B cell (primary cell): ENCODE results near the gene SAMD5. TPM values are rescaled to one million over a fixed set of nuclear protein-coding genes. Genes with fewer than 3 reads are reported as not detected.

Experiments used
- ATAC-seq: fragments of 200-7000 bp; cut with Tn5 transposase; one replicate; pipeline ENCODE4 v1.10.0; 2021; ENCODE audit warnings: low read depth, mild to moderate bottlenecking, moderate number of reproducible peaks, moderate library complexity
- CTCF ChIA-PET: fragments of 350-600 bp; sonication (Branson Sonifier 250); formaldehyde crosslinking; loops from one replicate; lab custom pipeline; 2021; ENCODE audit warnings: antibody characterized with exemption, inconsistent platforms; lab: Charles Lee
- POLR2A ChIA-PET: fragments of 350-600 bp; sonication (Branson Sonifier 250); formaldehyde crosslinking; loops from one replicate; lab custom pipeline; 2021; ENCODE audit warnings: antibody characterized with exemption; lab: Charles Lee
- DNase-seq: peaks from one replicate; pipeline ENCODE4 v3.0.0; 2013
- H2AFZ ChIP-seq: 2 replicates; pipeline ENCODE4 v1.6.1; 2012; ENCODE audit warnings: mild to moderate bottlenecking, low read depth, low read length; ENCODE audit not compliant: insufficient read depth, poor library complexity, severe bottlenecking
- H3K27ac ChIP-seq, 2 donors: 1 replicate in 1 of 2; 2 replicates in 1 of 2; pipeline ENCODE4 v1.5.1; 2012 to 2013; ENCODE audit warnings: low read length in 2 of 2, mild to moderate bottlenecking in 2 of 2, moderate library complexity in 1 of 2
- H3K27me3 ChIP-seq, 4 experiments: fragments of 200-600 bp in 1 of 4; sonication (generic) in 1 of 4; replicated peaks in 1 of 4; 1 replicate in 2 of 4; 2 replicates in 2 of 4; pipeline versions ENCODE4 v1.6.1 to v1.7.0; 2013 to 2016; ENCODE audit warnings: low read length in 3 of 4, mild to moderate bottlenecking in 2 of 4, mixed read lengths in 1 of 4, moderate library complexity in 1 of 4; ENCODE audit not compliant: insufficient read depth in 4 of 4, control insufficient read depth in 3 of 4; ENCODE audit errors: control extremely low read depth in 1 of 4
- H3K36me3 ChIP-seq, 2 experiments: replicated peaks in 1 of 2; 1 replicate in 1 of 2; 2 replicates in 1 of 2; pipeline versions ENCODE4 v1.6.1 to v1.7.1; 2013; ENCODE audit warnings: low read length in 1 of 2; ENCODE audit not compliant: insufficient read depth in 2 of 2, control insufficient read depth in 1 of 2; ENCODE audit errors: control extremely low read depth in 1 of 2, extremely low read depth in 1 of 2
- H3K4me1 ChIP-seq, 2 donors: fragments of 200-600 bp in 1 of 2; sonication (generic) in 1 of 2; 1 replicate in 1 of 2; 2 replicates in 1 of 2; pipeline versions ENCODE4 v1.5.1 to v1.6.1; 2013 to 2017; ENCODE audit warnings: low read length in 2 of 2; ENCODE audit not compliant: control insufficient read depth in 2 of 2, insufficient read depth in 2 of 2
- H3K4me2 ChIP-seq: replicated peaks from 2 replicates; pipeline ENCODE3; 2012; ENCODE audit warnings: mild to moderate bottlenecking, low read depth, low read length; ENCODE audit not compliant: poor library complexity, severe bottlenecking
- H3K4me3 ChIP-seq, 5 experiments: fragments of 200-600 bp in 1 of 5; sonication (generic) in 1 of 5; 1 replicate in 3 of 5; 2 replicates in 2 of 5; pipeline versions ENCODE4 v1.5.1 to v1.7.0; 2011 to 2016; ENCODE audit warnings: low read length in 4 of 5, mild to moderate bottlenecking in 4 of 5, low read depth in 2 of 5, control low read depth in 1 of 5, moderate library complexity in 1 of 5; ENCODE audit not compliant: insufficient read depth in 1 of 5; ENCODE audit errors: control extremely low read depth in 1 of 5, extremely low read depth in 1 of 5
- H3K79me2 ChIP-seq: fragments of 200-600 bp; sonication (generic); one replicate; pipeline ENCODE4 v1.6.0; 2016; ENCODE audit warnings: low read length; ENCODE audit not compliant: control insufficient read depth, insufficient read depth
- H3K9ac ChIP-seq: fragments of 200-600 bp; sonication (generic); 2 replicates; pipeline ENCODE4 v1.6.1; 2017; ENCODE audit warnings: mild to moderate bottlenecking, low read length, moderate library complexity
- H3K9me3 ChIP-seq, 3 donors: one replicate each; pipeline versions ENCODE4 v1.6.1 to v1.7.1; 2013; ENCODE audit warnings: low read length in 2 of 3; ENCODE audit not compliant: control insufficient read depth in 2 of 3, insufficient read depth in 1 of 3; ENCODE audit errors: control extremely low read depth in 1 of 3
- H4K20me1 ChIP-seq: 2 replicates; pipeline ENCODE4 v1.6.0; 2012; ENCODE audit warnings: mild to moderate bottlenecking, low read length; ENCODE audit not compliant: insufficient read depth, control insufficient read depth, poor library complexity, severe bottlenecking
- H3K27ac Mint-ChIP-seq: one replicate; pipeline ENCODE4 v1.8.0; 2021; ENCODE audit warnings: mixed read lengths
- H3K27me3 Mint-ChIP-seq: one replicate; pipeline ENCODE4 v1.8.0; 2021; ENCODE audit warnings: mixed read lengths
- H3K4me1 Mint-ChIP-seq: one replicate; pipeline ENCODE4 v1.8.0; 2021; ENCODE audit warnings: mixed read lengths
- H3K4me3 Mint-ChIP-seq: one replicate; pipeline ENCODE4 v1.8.0; 2021; ENCODE audit warnings: mixed read lengths
- H3K9me3 Mint-ChIP-seq: one replicate; pipeline ENCODE4 v1.8.0; 2022; ENCODE audit warnings: mixed read lengths; ENCODE audit not compliant: insufficient read depth
- CTCF ChIP-seq: fragments of 200-600 bp; IDR thresholded peaks from one replicate; pipeline ENCODE4 v1.8.0; 2022; ENCODE audit warnings: antibody characterized with exemption, mild to moderate bottlenecking
- EZH2 ChIP-seq: IDR thresholded peaks from 2 replicates; pipeline ENCODE4 v1.6.1; 2012; ENCODE audit warnings: borderline replicate concordance, low read depth, mild to moderate bottlenecking, moderate library complexity, low read length; ENCODE audit not compliant: insufficient read depth, poor library complexity, severe bottlenecking
- WGBS: methylation state at CpG from one replicate; pipeline ENCODE4 v1.1.5; 2013; ENCODE audit warnings: missing lambda C conversion rate; ENCODE audit not compliant: insufficient coverage; 5-methylcytosine and 5-hydroxymethylcytosine counted together
- intact Hi-C: fragments of 100-400 bp; cut with micrococcal nuclease; formaldehyde crosslinking; loops from one replicate; pipeline ENCODE4 v1.10.0; 2022
- polyA plus RNA-seq: library from polyadenylated mRNA; depleted of rRNA; stranded (reverse); fragments of >200 nt; gene quantifications from 2 replicates; pipeline ENCODE4 v1.2.3, GENCODE V29; 2012
- total RNA-seq, 2 donors: library from RNA; stranded (reverse); fragments of 120-200 nt in 1 of 2; gene quantifications; 1 replicate in 1 of 2; 2 replicates in 1 of 2; pipeline versions ENCODE4 v1.2.3 to v1.2.4, GENCODE V29; 2013 to 2022

Gene SAMD5
- total and polyA plus RNA-seq, 2 donors (not counting 1 experiment from before 2014, with no cell fraction given), result not detected

DNA sequence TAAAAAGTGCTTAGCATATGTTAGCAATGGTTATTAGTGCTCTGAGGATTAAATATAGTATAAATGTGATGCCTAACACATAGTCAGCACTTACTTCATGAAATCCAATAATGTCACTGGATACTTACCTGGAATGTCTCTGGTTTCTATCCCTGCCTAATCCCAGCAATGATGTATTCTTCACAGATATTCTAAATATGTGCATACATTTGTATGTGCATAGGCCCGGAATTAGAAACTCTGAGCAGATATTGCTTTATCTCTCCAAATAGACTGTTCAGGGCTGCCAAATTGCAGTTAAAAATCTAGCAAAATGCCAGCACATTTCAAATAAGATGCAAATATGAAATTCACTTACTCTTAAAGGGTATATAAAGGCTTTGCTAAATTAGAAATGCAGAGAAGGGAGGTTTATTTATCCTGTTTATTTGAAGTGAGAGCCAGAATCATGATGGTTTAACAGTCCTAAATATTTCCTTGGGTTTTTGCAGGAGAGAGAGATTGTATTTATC is 81.3 kb downstream of the SAMD5 start:
- H3K4me1 Mint-ChIP-seq, result no peaks in the 10 kb centered on the region
- Histone ChIP-seq H3K9ac (no peak overlapping the region), H3K9me3 (no peaks in the 10 kb centered on the region), H3K27me3 (no peaks in the 10 kb centered on the region), H3K4me1 (no peaks in the 10 kb centered on the region), H2AFZ (no peak overlapping the region), H3K79me2 (no peaks in the 10 kb centered on the region), H3K36me3 (no peaks in the 10 kb centered on the region), H3K4me2 (no peak overlapping the region), H4K20me1 (no peaks in the 10 kb centered on the region), H3K4me3 (no peak overlapping the region), H3K27ac (no peak overlapping the region)
- no peaks in the 10 kb centered on the region for H3K27me3 Mint-ChIP-seq
- H3K27ac Mint-ChIP-seq, result no peak overlapping the region
- POLR2A ChIA-PET, result no interaction called here
- ATAC-seq, result no peak
- no CpG with 5 or more reads among the region's 1 CpG for WGBS
- no peak overlapping the region for H3K4me3 Mint-ChIP-seq
- CTCF ChIA-PET, result interaction anchor here (0.7 kb wide), 1 partner anchor 9 kb away, joined by 3 read pairs; no protein-coding TSS in a partner anchor
- intact Hi-C loops, result no loop called here
- DNase-seq, result no peak
- TF ChIP-seq CTCF (no peak), EZH2 (no peak)
- H3K9me3 Mint-ChIP-seq, result peaks cover 4% of the 10 kb centered on the region

DNA sequence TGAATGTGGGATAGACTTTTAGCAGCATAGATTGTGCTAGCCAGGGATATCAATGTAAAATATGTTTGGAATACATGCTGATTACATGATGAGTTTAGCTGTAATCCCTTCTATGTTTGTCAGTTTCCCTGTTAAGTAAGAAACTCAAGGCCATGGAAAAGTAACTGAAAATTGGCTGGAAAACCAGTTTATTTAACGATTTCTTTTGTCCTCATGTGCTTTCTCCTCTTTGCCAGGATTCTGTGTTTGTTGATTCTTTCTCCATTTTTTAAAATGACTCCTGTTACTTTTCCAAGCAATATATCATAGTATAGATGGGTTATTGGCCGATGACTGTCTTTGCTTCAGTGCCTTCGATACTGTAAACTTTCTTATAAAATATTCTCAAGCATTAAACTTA is 87.5 kb downstream of the SAMD5 start:
- POLR2A ChIA-PET, result no interaction called here
- H4K20me1 ChIP-seq, result no peaks in the 10 kb centered on the region
- TF ChIP-seq EZH2, result no peak
- no peak for TF ChIP-seq CTCF
- intact Hi-C loops, result no loop called here
- no peaks in the 10 kb centered on the region for H3K79me2 ChIP-seq
- no peak overlapping the region for H3K4me3 Mint-ChIP-seq
- no peak overlapping the region for H3K4me2 ChIP-seq
- DNase-seq (no peak), ATAC-seq (no peak)
- CTCF ChIA-PET, result no interaction called here
- H3K4me3 ChIP-seq, result no peak overlapping the region
- WGBS, result no CpG with 5 or more reads among the region's 3 CpGs
- H3K27me3 Mint-ChIP-seq, result peaks cover 3% of the 10 kb centered on the region
- no peaks in the 10 kb centered on the region for H3K9me3 ChIP-seq
- H3K27ac Mint-ChIP-seq, result no peak overlapping the region
- no peak overlapping the region for H3K27ac ChIP-seq
- H2AFZ ChIP-seq, result no peak overlapping the region
- H3K36me3 ChIP-seq, result no peaks in the 10 kb centered on the region
- no peaks in the 10 kb centered on the region for H3K4me1 Mint-ChIP-seq
- H3K9me3 Mint-ChIP-seq, result no peaks in the 10 kb centered on the region
- no peaks in the 10 kb centered on the region for H3K4me1 ChIP-seq
- H3K9ac ChIP-seq, result no peak overlapping the region
- H3K27me3 ChIP-seq, result no peaks in the 10 kb centered on the region
